Lower leg skin (tissue), 3 donors: ENCODE results near the gene SUV39H2.

Experiments
- POLR2A ChIP-seq, 2 donors: fragments of 450-650 bp; IDR thresholded peaks; one replicate each; pipeline ENCODE4 v1.6.1; 2016 to 2017; ENCODE audit warnings: antibody characterized with exemption in 2 of 2, mild to moderate bottlenecking in 1 of 2, moderate library complexity in 1 of 2
- TF ChIP-seq, protein P1 (sequence below), 3 donors: fragments of 450-650 bp; IDR thresholded peaks; one replicate each; pipeline ENCODE4 v1.5.1; 2016; ENCODE audit warnings: antibody characterized with exemption in 3 of 3, mild to moderate bottlenecking in 3 of 3, moderate library complexity in 2 of 3

DNA sequence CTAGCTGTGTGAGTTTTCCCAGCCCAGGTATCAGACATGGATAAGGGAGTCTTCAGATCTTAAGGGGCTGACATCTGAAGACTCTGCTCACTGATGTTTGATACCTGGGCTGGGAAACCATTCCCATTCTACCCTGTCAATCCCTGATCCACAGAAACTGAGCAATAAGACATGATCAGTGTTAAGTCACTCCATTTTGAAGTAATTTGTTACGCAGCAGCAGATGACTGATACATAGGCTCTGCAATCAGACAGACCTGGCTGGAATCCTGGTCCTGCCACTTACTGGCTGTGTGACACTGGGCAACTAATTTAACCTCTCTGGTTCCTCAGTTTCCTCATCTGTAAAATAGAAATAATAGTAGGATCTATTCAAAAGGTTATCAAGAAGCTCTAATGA is 68.6 kb downstream of the SUV39H2 start:
- TF ChIP-seq, protein P1, sequence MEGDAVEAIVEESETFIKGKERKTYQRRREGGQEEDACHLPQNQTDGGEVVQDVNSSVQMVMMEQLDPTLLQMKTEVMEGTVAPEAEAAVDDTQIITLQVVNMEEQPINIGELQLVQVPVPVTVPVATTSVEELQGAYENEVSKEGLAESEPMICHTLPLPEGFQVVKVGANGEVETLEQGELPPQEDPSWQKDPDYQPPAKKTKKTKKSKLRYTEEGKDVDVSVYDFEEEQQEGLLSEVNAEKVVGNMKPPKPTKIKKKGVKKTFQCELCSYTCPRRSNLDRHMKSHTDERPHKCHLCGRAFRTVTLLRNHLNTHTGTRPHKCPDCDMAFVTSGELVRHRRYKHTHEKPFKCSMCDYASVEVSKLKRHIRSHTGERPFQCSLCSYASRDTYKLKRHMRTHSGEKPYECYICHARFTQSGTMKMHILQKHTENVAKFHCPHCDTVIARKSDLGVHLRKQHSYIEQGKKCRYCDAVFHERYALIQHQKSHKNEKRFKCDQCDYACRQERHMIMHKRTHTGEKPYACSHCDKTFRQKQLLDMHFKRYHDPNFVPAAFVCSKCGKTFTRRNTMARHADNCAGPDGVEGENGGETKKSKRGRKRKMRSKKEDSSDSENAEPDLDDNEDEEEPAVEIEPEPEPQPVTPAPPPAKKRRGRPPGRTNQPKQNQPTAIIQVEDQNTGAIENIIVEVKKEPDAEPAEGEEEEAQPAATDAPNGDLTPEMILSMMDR (IDR thresholded peaks at IDR 0.05), result no peak
- TF ChIP-seq POLR2A (IDR thresholded peaks at IDR 0.05), result no peak
